Dermis blood vessel endothelial cell (primary cell): ENCODE measurements around the gene ATP11A. TPM values are rescaled to one million over a fixed set of nuclear protein-coding genes. Genes with fewer than 3 reads are reported as not detected.
"Not testable (repeated sequence)": the region's sequence is repeated elsewhere in the genome, so short reads cannot be mapped to it uniquely, and the experiment has no call there.

Experiments used
- DNase-seq: peaks from one replicate; pipeline ENCODE4 v3.0.0; 2010
- total RNA-seq: library from RNA; depleted of rRNA; stranded (reverse); fragments of >200 nt; gene quantifications from 2 replicates; pipeline ENCODE4 v1.2.3, GENCODE V29; 2014

The ATP11A gene
- total RNA-seq, 1 donor from 2014 or later = 32.0 TPM

DNA sequence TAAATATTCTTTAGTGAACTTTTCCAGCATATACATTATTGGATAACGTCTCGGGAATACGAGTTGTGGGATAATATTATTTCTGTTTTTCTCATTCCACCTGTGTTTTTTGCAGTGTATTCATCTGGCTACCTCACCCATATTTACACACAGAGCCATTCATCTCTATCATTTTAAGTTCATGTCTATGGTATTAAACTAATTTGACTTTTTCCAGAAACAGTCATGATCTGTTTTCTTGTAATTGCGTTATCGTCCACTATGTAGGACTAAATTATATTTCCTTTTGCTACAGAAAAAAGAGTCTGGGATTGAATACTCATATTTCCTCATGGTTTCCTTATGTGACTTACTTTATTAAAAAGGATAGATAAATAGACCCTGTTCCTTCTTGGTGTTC, 2.7 kb downstream of the ATP11A start:
- DNase-seq = no peak

DNA sequence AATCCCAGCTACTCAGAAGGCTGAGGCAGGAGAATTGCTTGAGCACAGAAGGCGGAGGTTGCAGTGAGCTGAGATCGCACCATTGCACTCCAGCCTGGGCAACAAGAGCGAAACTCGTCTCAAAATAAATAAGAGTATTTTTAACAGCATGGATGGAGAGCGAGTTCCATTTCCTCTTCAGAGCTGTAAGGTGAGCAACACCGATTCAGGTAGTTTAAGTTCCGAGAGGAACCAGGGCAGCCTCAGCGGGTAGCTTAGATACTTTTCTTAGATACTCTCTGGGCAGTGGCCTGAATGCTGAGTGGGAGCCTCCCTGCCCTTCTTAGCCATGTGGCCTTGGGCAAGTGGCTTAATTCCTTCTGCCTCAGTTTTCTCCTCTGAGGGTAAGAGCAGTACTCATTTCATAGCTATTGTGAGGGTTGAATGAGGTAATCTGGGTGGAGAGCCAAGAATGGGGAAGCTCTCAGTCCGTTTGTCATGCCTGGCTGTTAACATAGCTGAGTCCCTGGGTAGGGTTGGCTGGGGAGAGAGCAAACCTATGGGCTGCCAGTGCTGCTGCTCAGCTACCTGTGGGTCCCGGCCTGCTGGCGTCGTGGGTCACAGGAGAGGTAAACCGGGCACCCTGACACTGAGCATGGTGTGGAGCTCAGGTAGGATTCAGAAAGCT, 4.1 kb downstream of the ATP11A start:
- peak; percentile 69 for DNase-seq

DNA sequence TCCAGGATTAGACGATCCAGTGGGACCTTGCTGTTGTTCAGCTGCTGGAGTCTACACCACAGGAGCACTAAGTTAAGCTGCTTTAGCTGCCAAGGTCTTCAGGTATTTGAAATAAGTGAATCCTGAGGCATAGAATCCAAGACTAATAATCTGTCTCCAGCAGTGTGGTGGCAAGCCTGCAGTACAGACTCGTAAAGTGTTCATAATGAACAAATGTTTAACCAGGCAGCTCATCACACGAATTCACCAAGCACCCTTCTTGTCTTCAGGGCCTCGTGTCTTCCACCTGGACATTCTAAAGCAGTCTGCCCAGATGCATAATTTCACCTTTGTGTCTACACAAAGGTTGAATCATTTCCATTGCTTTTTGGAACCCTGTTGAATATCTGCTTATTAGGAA, 5.3 kb downstream of the ATP11A start:
- DNase-seq = no peak

DNA sequence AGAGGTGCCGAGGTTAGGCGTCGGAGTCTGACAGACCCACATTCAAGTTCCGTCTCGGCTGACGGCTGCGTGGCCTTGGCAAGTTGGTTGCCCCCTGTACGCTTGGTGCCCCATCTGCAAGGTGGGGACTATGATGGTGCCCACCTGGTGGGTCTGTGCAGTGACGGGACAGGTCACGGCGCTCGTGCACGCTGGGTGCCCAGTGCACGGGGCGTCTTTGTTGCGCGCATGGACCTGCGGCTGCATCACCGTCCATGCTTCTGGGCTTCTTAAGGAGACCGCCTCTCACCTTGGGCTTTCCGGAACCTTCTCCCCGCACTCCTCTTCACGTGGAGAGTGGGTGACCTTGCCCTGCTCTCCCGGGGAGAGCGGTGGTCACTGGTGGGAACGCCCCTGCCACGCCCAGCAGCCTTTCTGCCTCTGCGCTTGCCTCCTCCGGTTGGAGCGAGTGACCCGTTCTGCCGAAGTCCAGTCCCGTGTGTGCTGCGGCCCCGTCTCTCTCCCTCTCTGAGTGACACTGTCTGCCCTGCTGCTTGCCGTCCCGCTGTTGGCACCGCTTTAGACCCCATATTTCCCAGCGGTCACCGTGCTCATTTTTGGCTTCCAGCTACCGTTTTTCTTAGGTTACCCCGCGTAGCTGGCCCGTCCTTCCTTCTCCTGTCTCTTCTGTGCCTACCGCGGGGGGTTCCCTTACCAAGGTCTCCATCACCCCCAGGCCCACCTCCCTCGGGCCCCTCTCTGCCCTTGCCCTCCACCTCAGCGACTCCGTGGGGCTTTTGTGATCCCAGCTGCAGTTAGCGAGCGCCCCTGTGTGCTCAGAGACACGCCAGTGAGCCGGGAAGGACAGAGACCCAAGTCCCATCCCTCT, 6.4 kb downstream of the ATP11A start:
- no peak for DNase-seq

DNA sequence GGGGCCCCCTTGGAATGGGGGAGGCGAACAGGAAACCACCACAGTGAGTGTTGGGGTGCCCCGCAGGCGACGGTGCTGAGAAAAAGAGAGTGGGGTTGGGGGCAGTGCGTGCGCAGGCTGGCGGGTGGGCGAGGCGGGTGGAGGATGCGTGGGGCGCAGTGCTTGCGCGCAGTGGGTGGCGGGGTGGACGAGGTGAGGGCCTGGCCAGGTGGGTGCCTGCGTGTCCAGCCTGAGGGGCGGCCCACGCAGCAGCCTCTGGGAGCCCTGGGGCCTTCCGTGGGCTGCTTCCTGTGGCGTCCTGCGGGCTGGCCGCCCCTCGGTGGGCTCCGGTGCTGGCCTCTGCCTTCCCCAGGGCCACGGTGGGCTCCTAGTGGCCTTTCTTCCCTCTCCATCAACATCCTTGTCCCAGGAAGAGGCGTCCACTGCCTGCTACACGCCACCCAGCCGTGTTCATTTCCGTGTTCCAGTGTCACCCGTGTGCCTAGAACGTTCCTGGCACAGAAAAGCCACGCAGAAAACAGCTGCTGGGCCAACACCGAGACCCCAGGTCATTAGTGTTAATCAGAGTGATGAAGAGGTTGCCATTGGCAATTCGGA, 7.1 kb downstream of the ATP11A start:
- DNase-seq = no peak

GRCh38 chr13:112697756-112698655, 8.2 kb downstream of the ATP11A start:
- no peak for DNase-seq

- DNase-seq = no peak
Observed at GRCh38 chr13:112699322-112699918, 9.6 kb downstream of the ATP11A start.

GRCh38 chr13:112700291-112701060, 10.6 kb downstream of the ATP11A start:
- DNase-seq = no peak

GRCh38 chr13:112702341-112702985, 12.6 kb downstream of the ATP11A start:
- no peak for DNase-seq

DNA sequence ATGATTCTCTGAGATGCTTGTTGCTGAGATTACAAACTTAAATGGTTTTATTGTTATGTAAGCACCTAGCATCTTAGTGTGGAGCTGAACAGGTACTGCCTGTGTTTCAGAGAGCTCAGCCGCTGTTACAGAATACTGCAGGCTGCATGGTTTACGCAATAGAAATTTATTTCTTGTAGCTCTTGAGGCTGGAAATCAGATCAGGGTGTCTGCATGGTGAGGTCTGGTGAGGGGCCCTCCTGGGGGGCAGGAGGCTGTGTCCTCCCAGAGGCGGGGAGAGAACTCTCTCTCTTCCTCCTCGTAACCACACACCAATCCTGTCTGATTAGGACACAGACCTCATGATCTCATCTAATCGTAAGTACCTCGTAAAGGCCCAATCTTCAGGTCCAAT, 13.1 kb downstream of the ATP11A start:
- DNase-seq = no peak

DNA sequence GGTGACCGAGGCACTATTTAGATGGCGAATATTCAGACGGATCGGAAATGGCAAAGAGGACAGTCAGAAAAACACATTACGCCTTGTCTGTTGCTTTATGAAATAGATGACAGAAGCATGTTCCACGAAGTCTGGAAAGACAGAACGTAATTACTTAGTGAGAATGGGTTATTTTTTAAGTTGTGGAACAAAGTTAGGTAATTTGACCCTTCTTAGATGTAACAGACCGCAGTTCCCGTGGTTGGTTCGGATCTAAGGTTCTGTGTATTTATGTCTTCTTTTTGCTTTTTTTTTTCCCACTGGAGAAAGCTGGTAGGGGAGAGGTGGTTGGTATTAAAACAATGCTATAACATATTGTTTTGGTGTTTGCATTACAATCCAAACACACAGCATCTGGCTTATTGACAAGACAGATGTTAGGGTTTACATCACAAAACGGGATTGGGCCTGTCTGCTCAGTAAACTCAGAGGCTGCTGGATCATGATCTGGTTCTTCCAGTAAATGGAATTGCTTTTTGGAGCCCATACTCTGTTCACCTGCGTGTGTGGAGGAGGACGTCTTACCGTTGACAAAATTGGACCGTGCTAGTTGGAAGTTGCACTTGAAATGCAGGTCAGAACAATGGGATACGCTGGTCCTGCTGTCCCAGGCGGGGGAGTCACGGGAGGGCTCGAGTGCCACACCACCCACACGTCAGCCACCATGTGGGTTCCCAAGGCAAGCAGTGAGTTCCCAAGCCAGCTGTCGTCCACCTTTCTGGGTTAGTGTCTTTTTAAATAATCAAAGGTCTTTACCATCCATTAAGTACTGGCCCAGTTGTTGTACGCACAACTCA, 13.8 kb downstream of the ATP11A start:
- no peak for DNase-seq

DNA sequence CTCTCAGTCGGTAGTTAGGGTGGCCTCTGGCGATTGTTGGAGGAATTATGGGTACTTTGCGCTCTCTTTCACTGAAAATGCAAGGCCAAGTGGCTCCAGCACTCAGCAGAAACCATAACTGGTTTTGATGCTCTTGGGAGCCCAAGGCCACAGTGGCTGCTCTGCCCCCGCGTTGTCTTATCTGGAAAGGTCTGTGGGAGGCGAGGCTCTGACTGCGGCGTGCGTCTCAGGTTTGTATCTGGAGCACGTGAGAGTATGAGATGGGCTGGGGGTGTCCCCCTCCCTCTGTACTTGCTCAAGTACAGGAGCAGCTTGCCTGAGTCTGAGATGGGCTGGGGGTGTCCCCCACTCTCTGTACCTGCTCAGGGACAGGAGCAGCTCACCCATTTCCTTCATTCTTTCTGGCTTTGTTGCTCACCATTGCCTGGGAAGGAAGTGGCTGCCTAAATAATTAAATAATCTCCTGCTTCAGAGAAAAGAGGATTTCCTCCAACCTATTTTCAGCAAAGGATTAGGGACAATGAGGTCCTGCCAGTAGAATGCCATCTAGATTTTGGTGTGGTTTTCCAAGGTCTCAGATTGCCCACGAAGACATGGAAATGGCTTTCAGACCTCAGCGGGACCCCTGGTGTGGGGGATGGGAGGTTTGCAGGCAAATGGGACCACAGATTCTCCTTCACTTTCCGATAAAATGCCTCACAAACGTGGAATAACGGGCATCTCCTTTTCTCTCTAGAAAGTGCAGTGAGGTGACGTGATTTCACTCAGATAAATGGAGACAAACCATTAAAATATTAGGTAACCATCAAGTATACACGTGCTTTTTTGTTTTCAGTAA, 14.7 kb downstream of the ATP11A start:
- peak; percentile 48 for DNase-seq

- no peak for DNase-seq
Observed at GRCh38 chr13:112705286-112705685, 15.4 kb downstream of the ATP11A start.

DNA sequence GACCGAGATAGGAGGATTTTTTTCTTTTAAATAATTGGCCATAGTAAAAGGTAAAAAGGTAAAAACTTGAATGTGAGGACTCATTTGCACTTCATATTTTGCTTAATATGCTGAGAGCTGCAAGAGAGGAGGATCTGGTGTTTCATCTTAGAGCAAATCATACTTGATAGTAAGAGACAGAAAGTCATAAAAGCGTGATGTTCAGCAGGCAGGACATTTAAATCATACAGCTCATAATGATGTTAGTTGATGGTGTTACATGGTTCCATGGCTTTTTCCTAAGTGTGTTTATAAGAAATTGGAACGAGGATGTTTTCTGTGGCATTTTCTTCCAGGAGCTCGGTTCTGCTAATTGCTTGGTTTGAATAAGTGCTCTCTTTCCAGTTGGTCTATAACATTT, 16.3 kb downstream of the ATP11A start:
- no peak for DNase-seq

- DNase-seq = no peak
Observed at GRCh38 chr13:112708560-112709240, 18.9 kb downstream of the ATP11A start.

GRCh38 chr13:112709316-112709715, 19.5 kb downstream of the ATP11A start:
- DNase-seq = not testable (repeated sequence)

DNA sequence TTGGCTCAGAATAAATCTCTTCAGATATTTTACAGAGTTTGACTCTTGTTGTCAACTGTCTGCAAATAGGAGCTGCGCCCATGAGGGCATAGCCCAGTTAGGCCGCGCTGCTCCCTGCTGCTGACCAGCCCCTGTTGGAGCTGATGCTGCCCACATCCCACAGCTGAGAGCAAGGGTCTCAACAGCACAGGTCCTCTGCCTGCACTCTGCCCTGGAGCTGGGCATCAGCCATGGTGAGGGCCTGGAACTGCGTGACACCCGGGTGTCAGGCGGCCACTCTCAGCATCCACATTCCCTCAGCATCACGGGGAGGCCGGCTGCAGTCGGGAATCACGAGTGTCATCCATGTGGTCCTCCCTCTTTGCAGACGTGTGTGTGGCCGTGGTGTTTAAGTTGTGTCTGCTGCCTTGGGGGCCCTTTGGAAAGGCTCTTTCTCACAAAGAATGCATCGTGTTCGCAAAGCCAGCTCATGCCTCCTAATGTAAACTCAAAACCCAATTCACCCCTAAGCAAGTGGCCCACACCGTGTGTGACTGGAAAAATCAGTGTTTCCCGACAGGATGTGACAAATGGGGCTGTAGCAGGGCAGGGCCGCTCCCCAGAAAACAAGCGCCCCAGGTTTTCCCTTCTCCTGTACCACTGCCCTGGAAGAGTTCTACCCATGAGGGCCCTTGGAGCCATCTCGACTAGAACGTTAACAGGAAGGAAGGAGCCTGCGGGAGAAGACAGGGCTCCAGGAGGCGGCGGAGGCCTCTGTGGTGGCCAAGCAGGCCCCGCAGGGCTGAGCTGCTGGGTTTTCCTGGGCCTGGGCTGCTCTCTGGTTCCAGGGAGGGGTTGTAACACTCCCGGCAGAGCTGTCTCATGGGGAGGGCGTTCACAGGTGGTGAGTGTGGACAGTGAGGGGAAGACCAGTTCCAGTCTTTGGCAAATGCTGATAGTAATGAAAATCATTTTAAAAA, 20.3 kb downstream of the ATP11A start:
- peak; percentile 60 for DNase-seq
